Subcutaneous abdominal adipose tissue (tissue), 5 donors: ENCODE results near the gene CARM1.

Experiments used
- H3K27ac ChIP-seq: one replicate; pipeline ENCODE4 v1.7.0; 2013; ENCODE audit warnings: low read depth, mild to moderate bottlenecking, inconsistent platforms, low read length, moderate library complexity
- H3K27me3 ChIP-seq, 5 donors: one replicate each; pipeline ENCODE4 v1.7.0; 2013; ENCODE audit warnings: low read length in 5 of 5, inconsistent platforms in 1 of 5; ENCODE audit not compliant: control insufficient read depth in 5 of 5, insufficient read depth in 4 of 5
- H3K36me3 ChIP-seq, 5 donors: one replicate each; pipeline ENCODE4 v1.7.0; 2013; ENCODE audit warnings: low read length in 5 of 5; ENCODE audit not compliant: control insufficient read depth in 5 of 5, insufficient read depth in 5 of 5
- H3K4me1 ChIP-seq, 5 donors: one replicate each; pipeline ENCODE4 v1.7.0; 2013; ENCODE audit warnings: low read length in 5 of 5, mild to moderate bottlenecking in 3 of 5, moderate library complexity in 1 of 5; ENCODE audit not compliant: control insufficient read depth in 5 of 5, insufficient read depth in 5 of 5
- H3K4me3 ChIP-seq, 5 donors: one replicate each; pipeline ENCODE4 v1.7.0; 2013; ENCODE audit warnings: low read length in 5 of 5, low read depth in 1 of 5
- H3K9ac ChIP-seq, 5 donors: one replicate each; pipeline ENCODE4 v1.7.0; 2013; ENCODE audit warnings: low read length in 5 of 5, mild to moderate bottlenecking in 4 of 5, moderate library complexity in 3 of 5
- H3K9me3 ChIP-seq, 5 donors: one replicate each; pipeline ENCODE4 v1.7.0; 2013; ENCODE audit warnings: low read length in 5 of 5; ENCODE audit not compliant: control insufficient read depth in 5 of 5
- donor health status: healthy.
- donor health status: healthy.
- donor health status: healthy.
- donor health status: healthy.
- donor health status: healthy.

Gene CARM1

DNA sequence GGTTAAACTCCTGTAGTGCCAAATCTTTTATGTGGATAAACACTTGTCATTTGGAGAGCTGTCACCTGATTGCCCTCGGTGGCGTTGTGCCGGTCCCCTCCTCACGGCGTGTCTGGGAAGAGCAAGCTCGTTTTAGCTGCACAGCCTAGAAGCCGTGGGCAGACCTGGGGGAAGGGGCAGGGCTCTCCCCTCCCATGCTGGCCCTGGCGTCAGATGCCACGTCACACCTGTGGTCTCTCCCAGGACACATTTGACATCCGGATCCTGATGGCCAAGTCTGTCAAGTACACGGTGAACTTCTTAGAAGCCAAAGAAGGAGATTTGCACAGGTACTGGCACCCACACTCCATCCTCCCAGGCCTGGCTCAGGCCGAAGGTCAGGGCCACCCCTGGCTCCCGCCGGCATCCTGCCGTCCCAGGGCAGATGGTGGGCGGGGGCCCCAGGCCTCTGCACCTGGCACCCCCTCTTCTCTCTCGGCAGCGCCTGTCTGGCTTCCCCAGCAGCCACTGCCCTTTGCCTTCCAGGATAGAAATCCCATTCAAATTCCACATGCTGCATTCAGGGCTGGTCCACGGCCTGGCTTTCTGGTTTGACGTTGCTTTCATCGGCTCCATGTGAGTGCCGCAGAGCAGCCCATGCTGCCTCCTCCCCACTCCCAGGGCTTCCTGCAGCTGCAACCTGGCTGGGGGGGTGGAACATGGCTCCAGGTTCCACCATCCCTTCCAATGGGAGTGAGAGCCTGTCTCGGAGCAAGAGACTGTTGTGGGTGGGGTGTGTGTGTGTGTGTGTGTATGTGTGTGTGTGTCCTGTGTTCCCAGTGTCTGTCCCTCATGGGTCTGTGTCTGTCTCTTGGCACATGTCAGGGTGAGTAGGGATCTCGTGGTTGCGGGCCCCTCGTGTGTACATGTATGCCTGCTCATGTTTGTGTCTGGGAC lies 48.3 kb downstream of the CARM1 start:
- Histone ChIP-seq H3K27me3 (no peaks in the 10 kb centered on the region), H3K4me3 (no peak overlapping the region), H3K27ac (no peak overlapping the region), H3K36me3 (peaks cover 0 to 88% (median 74%) of the 10 kb centered on the region in 5 donors), H3K4me1 (peaks cover 0 to 11% (median 9%) of the 10 kb centered on the region in 5 donors), H3K9ac (no peak overlapping the region), H3K9me3 (no peaks in the 10 kb centered on the region)

DNA sequence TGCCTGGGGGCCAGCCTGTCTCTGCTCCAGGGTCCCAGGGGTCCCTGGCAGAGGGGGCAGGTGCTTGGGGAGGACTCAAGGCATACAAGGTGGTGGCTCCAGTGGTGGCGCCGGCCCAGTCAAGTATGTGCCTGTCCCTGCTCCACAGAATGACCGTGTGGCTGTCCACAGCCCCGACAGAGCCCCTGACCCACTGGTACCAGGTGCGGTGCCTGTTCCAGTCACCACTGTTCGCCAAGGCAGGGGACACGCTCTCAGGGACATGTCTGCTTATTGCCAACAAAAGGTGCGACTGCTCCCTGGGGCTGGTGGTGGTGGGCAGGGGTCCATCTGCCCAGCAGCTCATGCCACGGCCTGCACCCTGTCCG lies 48.9 kb downstream of the CARM1 start:
- Histone ChIP-seq H3K4me3 (no peak overlapping the region), H3K4me1 (peaks cover 0 to 5% (median 3%) of the 10 kb centered on the region in 5 donors), H3K9ac (no peak overlapping the region), H3K9me3 (no peaks in the 10 kb centered on the region), H3K27ac (no peak overlapping the region), H3K36me3 (peaks cover 0 to 88% (median 71%) of the 10 kb centered on the region in 5 donors), H3K27me3 (no peaks in the 10 kb centered on the region)

DNA sequence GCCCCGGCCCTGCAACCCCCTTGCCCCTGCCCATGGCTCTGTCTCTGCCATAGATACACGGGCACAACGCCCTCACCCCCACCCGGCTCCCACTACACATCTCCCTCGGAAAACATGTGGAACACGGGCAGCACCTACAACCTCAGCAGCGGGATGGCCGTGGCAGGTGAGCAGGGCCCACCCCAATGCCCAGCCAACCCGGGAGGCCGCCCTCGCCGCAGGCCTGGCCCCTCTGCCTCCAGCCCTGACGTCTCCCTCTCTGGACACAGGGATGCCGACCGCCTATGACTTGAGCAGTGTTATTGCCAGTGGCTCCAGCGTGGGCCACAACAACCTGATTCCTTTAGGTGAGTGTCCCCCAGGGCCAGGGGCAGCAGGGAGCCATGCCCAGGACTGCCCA lies 49.4 kb downstream of the CARM1 start:
- no peak overlapping the region for H3K27ac ChIP-seq
- H3K9ac ChIP-seq = no peak overlapping the region

DNA sequence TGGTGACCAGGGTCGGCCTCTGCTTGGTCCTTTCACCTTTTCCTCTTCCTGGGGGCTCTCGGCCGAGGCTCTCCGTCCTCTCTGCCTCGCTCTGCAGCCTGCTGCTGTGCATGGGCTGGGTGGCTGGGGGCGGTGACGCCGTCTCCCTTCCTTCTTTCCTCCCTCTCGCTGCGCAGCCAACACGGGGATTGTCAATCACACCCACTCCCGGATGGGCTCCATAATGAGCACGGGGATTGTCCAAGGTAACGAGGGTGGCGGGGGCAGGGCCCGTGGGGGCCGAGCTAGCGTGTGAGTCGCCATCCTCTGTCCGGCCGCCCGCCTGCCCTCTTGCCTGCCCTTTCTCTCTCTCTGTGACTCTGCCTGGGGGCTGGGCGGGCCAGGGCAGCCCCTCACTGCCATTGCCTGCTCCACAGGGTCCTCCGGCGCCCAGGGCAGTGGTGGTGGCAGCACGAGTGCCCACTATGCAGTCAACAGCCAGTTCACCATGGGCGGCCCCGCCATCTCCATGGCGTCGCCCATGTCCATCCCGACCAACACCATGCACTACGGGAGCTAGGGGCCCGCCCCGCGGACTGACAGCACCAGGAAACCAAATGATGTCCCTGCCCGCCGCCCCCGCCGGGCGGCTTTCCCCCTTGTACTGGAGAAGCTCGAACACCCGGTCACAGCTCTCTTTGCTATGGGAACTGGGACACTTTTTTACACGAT lies 50.0 kb downstream of the CARM1 start:
- Histone ChIP-seq H3K27me3 (no peaks in the 10 kb centered on the region), H3K9ac (no peak overlapping the region), H3K4me3 (no peak overlapping the region), H3K27ac (no peak overlapping the region), H3K36me3 (peaks cover 0 to 84% (median 69%) of the 10 kb centered on the region in 5 donors), H3K4me1 (no peaks in the 10 kb centered on the region), H3K9me3 (no peaks in the 10 kb centered on the region)

More for the DNA sequence above, 49.4 kb downstream of the CARM1 start:
- H3K4me1 ChIP-seq = peaks cover 0 to under 1% (median 0%) of the 10 kb centered on the region in 5 donors
- peaks cover 0 to 88% (median 74%) of the 10 kb centered on the region in 5 donors for H3K36me3 ChIP-seq
- no peaks in the 10 kb centered on the region for H3K27me3 ChIP-seq
- no peak overlapping the region for H3K4me3 ChIP-seq
- no peaks in the 10 kb centered on the region for H3K9me3 ChIP-seq

DNA sequence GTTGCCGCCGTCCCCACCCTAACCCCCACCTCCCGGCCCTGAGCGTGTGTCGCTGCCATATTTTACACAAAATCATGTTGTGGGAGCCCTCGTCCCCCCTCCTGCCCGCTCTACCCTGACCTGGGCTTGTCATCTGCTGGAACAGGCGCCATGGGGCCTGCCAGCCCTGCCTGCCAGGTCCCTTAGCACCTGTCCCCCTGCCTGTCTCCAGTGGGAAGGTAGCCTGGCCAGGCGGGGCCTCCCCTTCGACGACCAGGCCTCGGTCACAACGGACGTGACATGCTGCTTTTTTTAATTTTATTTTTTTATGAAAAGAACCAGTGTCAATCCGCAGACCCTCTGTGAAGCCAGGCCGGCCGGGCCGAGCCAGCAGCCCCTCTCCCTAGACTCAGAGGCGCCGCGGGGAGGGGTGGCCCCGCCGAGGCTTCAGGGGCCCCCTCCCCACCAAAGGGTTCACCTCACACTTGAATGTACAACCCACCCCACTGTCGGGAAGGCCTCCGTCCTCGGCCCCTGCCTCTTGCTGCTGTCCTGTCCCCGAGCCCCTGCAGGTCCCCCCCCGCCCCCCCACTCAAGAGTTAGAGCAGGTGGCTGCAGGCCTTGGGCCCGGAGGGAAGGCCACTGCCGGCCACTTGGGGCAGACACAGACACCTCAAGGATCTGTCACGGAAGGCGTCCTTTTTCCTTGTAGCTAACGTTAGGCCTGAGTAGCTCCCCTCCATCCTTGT lies 50.7 kb downstream of the CARM1 start:
- peaks cover 0 to under 1% (median under 1%) of the 10 kb centered on the region in 5 donors for H3K4me1 ChIP-seq
- H3K27ac ChIP-seq = no peak overlapping the region
- H3K36me3 ChIP-seq = peaks cover 0 to 79% (median 65%) of the 10 kb centered on the region in 5 donors
- H3K9ac ChIP-seq = no peak overlapping the region
- no peaks in the 10 kb centered on the region for H3K27me3 ChIP-seq
- no peaks in the 10 kb centered on the region for H3K9me3 ChIP-seq
- H3K4me3 ChIP-seq = no peak overlapping the region

DNA sequence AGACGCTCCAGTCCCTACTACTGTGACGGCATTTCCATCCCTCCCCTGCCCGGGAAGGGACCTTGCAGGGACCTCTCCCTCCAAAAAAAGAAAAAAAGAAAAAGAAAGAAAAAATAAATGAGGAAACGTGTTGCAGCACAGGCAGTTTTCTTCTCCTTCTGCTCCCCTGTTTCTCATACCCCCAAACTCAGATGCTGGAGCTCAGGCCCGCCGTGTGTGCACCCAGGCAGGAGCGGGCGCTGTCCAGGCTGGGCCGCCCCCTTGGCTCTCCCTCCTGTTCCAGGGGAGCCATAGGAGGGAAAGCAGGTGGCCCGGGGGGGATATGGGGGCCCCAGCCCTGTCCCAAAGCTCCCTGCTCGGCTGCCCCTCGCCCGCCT lies 51.3 kb downstream of the CARM1 start:
- Histone ChIP-seq H3K9ac (no peak overlapping the region), H3K36me3 (peaks cover 0 to 79% (median 65%) of the 10 kb centered on the region in 5 donors), H3K4me3 (no peak overlapping the region), H3K27me3 (no peaks in the 10 kb centered on the region), H3K4me1 (peaks cover 0 to 6% (median 6%) of the 10 kb centered on the region in 5 donors), H3K27ac (no peak overlapping the region), H3K9me3 (no peaks in the 10 kb centered on the region)

DNA sequence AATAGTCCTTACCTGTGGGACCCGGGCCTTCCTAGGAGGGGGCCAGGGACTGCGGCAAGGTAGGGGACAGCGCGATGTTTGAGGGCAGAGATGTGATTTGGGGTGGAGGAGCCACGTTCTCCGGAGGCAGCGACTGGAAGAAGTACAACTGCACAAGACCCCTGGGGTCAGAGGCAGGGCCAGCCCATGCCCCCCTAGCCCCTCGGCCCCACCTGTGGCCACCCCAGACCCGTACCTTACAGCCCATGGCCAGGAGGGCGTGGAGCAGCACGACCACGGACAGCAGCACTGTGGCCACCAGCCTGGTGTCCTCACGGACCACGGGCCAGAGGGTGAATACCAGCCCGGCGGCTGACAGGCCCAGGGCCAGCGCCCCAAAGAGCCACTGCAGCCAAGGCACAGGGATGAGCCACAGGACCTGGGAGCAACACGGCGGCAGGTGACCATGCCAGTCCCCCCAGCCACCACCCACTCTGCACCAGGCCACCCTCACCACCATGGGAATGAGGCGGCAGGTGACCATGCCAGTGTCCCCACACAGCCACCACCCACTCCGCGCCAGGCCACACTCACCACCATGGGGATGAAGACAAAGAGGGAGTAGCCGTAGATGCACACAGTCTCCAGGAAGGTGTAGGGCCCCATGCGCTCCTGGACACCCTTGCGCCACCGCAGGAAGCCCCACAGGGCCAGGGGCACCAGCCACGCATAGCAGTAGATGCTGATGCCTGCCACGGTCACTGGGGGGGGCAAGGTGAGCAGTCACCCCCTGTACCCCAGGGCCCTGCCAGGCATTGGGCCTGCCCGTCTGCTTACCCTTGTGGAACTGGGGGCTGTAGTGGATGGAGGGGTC lies 52.1 kb downstream of the CARM1 start:
- H3K9me3 ChIP-seq = no peaks in the 10 kb centered on the region
- H3K36me3 ChIP-seq = peaks cover 0 to 73% (median 59%) of the 10 kb centered on the region in 5 donors
- no peak overlapping the region for H3K4me3 ChIP-seq
- H3K27ac ChIP-seq = no peak overlapping the region
- peaks cover 0 to 12% (median 12%) of the 10 kb centered on the region in 5 donors for H3K4me1 ChIP-seq
- H3K27me3 ChIP-seq = no peaks in the 10 kb centered on the region
- no peak overlapping the region for H3K9ac ChIP-seq

DNA sequence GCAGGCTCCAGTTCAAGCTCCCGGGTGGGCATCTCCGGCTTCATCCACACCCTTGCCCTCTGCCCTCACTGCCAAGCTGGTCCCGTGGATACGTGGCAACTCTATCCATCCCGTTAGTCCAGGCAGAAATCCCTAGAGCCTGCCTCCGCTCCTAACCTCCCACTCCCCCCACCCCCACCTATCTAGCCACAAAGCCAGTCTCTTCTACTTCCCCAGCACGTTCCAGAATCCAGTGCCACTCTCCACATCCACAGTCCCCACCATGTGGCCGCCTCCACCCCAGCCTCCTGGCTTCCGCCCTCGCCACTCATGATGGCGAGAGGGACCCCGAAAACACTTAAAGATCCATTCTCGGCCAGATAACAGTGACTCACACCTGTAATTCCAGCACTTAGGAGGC lies 53.2 kb downstream of the CARM1 start:
- H3K9me3 ChIP-seq = no peaks in the 10 kb centered on the region
- H3K9ac ChIP-seq = no peak overlapping the region
- no peak overlapping the region for H3K27ac ChIP-seq
- H3K36me3 ChIP-seq = peaks cover 0 to 62% (median 50%) of the 10 kb centered on the region in 5 donors
- peaks cover 0 to 20% (median 18%) of the 10 kb centered on the region in 5 donors for H3K4me1 ChIP-seq
- H3K27me3 ChIP-seq = no peaks in the 10 kb centered on the region
- H3K4me3 ChIP-seq = no peak overlapping the region
